HL-60/S4 treated with retinoic acid at 250 ng/mL for 4 days and 3 days (cell line): Measurements from ENCODE around the gene PALLD.

Source experiments
- in situ Hi-C: fragments of 300-500 bp; cut with MboI; formaldehyde crosslinking; loops from 2 replicates; pipeline ENCODE4 v1.7.0; 2022; ENCODE audit warnings: low sequenced_read_pairs

The PALLD gene

DNA sequence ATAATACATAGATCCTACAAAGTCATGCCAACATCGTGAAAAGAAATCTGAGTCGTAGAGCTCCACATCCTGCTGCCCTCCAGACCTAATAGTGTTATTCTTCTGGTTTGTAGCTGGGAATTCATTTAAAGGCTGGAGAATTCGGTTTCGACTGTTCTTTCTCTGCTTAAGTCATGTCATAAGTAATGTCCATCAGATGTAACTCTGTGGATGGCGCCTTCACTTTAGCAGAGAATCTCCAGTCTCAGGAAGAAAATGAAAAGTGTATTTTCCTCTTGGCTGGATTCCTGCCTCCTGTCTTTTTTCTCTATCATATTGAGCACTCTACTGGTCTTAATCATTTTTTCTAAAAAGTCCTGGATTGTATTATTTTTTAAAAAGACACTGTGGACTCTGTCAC, 117.0 kb downstream of the PALLD start:
- in situ Hi-C loops, result no loop called here

DNA sequence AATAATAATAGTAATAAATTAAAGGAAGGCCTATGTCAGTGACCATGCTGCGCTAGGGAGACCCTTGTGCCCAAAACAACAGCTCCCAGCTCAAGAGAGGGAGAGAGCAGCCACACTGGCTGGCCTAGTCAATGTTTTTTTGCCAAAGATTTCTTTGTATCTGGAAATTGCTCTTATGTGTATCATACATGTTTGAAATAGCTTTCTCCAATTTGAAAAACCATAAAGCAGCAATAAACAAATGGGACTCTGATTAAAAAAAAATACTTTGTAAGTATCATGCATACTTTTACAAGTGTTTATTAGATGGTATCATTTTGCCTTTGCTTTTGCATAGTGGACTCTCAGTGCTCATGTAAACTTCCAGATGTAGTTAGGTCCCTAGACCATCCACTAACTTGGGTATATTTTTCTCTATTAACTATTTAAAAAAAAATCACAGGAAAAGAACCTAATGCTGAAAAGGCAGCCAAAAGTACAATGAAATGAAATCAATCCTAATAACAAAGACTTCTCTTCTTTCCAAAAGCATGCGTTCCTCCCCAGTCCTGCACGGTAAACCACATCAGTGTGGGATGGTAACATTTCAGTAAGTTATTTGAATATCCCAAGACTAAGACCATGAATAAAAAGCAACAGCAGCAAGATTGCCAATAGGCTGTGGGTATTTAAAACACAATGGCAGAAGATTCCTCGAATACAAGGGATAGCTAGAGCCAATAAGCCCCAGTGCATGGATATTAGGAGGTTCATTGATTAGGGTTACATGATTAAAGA, 117.6 kb downstream of the PALLD start:
- in situ Hi-C loops, result no loop called here

DNA sequence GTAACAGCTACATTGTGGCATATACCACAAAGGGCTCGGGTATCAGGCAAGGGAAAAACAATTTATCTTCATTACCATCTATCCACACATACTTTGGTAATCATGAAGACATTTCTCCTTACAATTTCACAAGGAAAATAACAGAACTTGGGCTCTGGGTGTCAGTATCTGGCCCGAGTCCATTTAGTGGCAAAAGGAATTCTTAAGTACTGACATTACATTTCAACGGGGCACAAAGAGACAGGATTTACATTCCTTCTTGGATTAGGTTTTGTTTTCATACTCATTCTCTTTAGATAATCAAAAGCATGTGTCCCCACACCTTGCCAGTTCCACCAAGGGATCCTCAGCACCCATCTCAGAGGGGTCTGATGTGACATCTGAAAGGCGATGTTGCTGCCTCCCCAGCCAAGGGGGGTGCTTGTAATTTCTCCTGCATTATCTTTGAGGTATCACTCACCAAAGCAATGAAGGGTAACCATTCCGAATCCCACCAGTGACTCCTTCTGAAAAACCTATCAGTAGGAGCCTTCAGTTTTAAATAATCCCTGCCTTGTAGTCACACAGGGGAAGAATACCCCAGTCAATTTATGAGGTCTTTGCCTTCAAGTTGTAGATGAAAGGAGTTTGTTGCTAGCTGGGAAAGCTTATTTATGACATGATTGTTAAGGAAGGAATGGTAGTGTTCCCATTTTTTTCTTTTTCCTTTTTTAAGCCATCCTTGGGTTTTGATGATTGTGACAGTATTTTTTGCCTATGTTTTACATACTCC, 118.6 kb downstream of the PALLD start:
- in situ Hi-C loops, result no loop called here

DNA sequence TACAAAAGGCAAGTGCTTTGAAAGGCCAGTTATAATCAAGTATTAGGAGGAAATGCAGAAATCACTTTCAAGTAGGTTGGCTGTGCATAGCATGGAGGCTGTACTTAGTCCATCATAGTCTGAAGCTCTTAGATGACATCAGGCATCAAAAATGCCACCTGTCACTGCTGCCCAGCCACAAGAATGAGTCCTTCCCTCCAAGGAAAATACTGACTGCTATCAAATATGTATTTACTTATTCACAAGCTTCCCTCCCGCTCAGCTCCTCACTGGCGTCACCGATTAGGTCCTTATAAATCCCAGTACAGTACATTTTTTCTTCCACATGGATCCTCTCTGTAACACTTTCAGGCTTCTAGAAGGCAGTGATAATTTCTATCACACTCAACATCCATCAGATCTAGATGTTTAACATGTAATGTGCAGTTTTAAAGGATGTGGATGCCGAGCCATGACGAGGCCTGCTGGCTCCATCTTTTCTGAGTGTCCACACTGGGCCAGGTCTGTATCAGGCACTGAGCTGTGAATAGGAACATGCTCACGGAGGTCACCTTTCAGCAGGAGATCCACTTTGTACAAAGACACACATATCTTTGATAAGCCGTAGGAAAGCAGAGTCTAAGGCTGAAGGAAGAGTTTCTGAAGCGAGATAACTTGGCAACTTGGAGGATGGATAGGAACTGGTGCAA, 121.9 kb downstream of the PALLD start:
- in situ Hi-C loops, result no loop called here

DNA sequence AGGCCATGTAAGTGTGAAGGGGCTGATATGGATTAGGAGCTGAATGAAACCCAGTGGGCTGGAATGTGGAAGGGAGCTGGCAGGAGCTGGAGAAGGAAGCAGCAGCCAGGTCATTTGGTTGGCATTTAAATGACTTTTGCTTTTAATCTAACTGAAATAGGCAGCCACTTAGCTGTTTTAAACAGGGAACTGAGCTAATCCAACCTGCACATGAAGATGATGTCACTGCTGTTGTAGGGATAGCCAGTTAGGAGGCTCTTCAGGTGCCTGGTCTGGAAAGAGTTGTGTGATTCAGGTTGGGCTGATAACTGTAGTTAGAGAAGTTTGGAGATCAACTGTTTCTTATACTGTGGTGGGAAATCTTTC, 122.4 kb downstream of the PALLD start:
- in situ Hi-C loops, result no loop called here

DNA sequence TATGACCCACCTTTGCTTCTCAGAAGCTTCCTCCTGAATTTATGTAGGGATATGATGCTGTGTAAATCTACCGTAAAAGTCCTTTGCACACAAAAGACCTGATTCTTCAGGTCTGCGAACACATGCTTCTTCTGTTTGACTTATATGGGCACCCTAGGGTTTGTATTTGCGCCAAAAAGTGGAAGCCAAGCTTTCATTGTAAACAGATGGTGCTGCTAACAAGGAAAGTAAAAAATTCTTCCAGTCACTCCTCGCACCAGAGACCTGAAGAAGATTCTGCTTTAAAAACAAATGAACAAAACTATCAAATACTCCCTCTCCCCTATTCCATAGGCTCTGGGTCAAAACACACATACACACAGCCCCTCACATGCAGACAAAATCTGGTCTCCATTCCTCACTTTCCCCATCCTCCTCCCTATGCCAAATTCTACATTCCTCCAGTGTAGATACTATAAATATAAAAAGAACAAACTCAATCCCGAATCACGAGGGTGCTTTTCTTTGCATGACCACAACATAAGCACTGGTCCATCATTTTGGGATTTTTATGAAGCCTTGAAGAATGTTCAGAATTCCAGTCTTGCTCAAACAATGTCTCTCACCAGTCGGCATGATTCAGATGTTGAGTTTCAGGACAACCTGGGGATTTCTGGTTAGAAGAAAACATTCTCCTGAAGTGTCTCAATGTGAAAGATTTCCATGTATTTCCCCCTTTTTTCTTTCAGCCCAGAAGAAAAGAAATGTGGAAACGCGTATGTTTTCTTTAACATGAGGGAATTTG, 125.1 kb downstream of the PALLD start:
- in situ Hi-C loops, result no loop called here

DNA sequence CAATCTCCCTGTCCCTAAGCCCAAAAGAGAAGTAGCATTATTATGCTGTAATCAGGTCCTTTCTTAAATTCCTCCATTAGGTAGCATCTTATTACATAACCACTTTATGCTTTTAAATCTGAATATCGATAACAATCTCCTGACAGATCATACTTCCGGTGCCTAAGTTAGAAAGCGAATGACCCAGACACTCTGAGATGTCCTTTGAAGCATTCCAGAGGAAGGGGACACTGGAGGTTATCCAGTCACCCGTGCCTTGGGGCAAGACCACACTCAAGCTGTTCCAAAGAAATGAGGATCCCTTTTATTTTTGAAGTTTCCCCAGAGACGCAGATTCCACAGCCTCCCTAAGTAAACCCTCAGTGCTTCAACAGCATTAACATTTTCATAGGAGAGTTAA, 125.7 kb downstream of the PALLD start:
- in situ Hi-C loops, result no loop called here

DNA sequence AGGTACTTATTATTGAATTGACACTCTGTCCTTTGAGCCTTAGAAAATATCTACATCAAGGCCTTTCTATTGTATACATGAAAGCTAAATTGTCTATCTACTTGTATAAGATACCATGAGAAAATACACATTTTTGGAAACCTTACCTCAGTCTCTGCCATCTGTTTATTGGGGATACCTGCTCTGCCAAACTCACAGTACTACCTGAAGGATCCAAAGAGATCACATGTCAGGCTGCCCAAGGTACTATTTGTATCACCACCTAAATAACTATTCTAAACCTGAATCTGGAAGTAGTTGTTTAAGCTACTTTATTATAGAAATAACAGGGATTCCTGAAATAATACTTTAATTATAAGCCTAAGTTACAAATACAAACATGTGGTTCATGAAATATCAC, 126.2 kb downstream of the PALLD start:
- in situ Hi-C loops, result no loop called here

DNA sequence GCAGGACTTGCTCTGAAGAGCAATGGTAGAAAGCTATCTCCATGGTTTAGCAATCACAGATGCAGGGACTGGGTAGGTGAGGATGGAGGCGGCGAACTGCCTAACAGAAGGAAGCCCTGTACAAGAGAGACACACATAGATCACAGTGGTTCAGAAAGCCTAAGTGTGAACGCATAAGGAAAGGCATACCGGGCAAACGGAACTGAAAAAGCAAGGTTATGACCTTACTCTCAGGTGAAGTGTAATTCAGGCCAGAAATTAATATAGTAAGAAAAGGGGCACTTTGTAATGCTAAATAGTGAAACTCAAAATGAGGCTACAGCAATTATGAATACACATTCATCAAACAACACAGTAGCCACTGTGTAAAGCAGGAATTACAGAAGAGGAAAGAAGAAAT, 126.6 kb downstream of the PALLD start:
- in situ Hi-C loops, result no loop called here

DNA sequence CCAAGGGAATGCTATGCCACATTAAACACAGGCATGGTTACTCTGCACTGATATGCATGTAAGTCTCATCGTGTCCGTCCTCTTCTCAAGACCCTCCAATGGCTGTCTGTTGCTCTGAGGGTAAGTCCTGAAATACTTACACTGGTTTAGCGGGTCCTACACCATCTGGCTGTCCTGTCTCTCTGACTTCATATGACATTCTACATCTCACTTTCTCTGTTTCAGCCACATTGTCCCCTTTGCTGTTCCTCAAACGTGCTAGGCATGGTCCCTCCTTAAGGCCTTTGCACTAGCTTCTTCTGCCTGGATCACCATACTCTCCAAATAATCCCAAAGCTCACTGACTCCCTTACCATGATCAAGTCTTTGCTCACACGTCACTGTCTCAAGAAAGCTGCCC, 131.4 kb downstream of the PALLD start:
- in situ Hi-C loops, result no loop called here

DNA sequence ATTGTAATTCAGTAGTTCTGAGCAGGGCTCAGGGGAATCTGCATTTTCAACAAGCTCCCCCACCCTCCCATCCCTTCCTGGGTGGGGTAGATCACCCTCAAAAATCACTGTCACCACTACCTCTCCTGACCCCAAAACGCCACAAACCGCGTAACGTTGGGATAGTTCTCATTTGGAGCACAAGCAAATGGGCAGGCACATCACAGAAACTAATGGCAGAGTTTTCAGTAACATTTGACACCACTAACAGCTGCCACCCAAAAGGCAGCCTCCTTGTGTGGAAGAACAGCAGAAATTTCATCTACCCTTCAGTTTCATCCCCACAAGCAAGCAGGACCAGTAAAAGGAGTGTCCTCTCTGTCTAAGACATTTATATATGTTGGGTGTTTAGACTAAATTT, 132.7 kb downstream of the PALLD start:
- in situ Hi-C loops, result no loop called here

DNA sequence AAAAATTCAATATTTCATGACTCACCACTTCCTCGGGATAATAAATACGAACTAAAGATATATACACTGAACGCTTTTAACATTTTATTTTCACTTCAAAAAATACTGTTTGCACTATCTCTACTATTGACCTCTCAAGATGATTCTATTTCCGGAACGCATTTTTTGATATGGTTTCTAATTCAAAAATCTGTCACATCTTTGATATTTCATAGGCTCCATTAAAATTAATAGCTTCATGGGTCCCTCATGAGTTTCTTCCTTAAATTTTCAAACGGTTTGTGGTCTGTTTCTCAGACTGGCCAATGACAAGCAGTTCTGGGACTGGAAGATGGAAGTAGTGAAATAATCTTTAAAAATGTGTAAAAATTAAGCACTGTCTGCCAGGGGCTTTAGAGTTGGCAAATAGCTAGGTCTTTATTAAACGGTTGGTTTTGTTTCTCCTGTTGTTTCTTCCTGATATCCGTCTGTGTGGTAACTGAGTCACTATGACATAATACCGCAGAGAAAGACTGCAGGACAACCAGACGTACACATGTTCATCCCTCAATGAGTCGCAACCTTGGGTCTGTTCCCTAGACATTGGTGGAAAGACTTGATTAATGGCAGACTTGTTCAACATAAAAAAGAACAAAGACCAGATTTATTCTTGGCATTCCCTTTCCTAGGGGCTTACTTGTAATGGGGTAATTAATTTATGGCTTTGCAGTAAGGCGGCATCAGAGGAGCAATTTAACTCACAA, 133.8 kb downstream of the PALLD start:
- in situ Hi-C loops, result no loop called here

DNA sequence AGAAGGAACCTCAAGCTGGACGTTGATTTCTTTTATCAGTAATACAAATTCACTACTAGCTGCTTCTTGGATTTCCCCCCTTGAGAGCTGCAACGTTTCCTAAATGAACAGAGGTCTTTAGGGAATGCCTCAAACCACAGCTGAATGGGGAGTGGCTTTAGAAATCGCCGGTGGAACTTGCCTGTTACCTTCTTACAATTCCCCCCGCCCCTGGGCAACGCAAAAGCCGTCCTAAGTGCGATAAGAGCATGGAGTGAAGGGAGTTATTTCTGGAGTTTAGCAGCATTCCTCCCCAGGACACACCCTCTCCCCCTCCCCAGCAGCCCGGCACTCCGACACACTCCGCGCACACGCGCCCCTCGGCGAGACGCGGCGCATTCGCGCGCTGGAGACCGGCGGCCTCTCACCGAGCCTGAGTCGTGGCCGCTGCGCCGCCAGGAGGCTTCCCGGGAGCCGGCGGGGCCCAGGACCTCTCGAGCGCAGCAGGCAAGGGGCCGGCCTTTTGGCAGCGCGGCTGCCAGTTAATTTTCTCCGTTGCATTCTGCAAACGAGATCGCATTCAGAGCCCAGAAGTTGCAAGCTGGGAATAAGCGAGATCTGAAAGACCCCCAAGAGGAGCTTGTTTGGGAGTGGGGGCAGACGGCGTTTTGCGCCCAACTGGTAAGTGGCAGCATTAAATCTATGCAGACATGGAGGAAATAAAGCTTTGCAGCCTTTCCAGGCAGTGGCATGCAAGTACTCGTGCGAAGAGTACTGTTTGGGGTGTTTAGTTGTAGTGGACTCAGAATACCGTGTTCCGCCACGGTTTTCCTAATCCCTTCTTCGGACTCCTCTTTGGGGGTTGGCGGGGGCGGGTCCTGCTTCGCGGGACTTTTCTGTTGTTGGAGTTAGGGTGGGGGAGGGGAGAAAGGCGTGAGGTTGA, 134.7 kb downstream of the PALLD start:
- in situ Hi-C loops, result no loop called here

DNA sequence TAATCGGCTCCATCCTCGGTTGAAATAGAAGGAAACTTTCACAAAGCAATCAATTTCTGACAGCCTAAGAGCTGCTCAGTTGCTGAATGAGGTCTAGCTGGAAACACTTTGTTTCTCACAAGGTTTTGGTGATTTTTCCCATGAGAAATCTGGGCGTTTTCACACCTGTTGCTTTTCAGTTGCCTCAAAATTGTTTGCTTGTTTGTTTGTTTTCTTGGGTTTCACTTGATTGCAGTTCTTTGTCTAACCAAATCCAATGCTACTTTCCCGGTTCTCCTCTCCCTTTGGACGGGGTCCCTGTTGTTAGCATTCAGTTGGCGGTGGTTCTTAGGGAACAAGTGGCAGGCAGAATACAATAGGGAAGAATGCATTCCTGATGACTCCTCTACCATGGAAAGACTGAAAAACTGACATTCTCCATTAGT, 135.5 kb downstream of the PALLD start:
- in situ Hi-C loops, result no loop called here

DNA sequence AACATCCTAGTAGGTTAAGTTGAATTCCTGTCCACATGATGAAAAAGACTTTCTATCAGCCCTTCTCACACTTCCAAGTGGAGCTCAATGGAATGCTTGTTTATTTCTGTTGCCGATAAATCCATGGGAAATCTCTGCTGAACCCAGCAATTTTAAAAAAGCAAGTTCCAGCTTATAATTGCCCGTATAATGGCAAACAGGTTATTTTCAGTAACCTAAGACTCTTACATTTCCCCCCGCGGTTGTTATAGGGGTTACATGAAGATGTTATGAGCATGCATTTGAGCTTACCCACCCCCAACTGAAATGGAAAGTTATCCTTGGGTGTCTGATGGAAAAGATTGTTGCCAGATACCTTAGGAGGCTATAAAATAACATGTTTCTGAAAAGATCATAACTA, 136.2 kb downstream of the PALLD start:
- in situ Hi-C loops, result no loop called here

DNA sequence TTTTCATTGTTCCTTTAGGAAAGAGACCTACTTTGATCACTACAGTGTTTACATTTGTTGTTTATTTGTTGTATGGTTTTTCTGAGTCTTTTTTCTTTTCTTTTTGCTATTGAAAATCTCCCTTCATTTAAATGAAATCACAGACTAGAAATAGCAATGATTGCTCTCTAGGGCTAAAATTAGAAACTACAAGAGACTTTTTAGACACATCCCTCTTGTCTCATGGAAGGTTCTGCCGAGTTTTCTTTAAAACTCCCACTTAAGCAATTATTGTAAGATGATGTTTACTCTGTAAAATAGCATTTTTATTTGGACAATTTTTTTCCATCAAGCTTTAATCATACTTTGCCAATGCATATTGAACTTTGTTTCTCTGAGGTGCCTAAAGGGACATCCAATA, 136.6 kb downstream of the PALLD start:
- in situ Hi-C loops, result no loop called here

DNA sequence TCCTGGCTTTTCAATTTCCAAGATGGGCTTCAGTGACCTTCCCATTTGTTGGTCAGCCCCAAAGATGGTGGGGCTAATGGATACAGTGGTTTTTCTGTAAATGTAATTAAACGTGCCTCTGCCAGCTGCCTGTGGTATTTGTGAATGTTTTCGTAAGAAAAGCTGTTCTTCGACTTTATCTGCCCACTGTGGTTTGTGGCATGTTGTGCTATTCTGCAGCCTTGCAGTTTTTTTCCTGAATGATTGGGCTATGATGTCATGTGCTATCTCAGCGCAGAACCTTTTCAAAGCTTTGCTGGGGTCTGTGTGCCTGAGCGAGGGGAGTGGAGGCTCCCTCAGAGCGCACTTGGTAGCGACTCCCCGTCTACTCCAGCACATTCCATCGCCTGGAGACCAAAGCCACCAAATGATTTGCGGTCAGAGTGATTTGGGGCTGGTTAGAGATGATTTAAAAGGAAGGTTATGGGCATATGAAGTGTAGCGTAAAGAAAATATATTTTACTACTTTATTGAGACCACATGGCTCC, 137.5 kb downstream of the PALLD start:
- in situ Hi-C loops, result no loop called here

DNA sequence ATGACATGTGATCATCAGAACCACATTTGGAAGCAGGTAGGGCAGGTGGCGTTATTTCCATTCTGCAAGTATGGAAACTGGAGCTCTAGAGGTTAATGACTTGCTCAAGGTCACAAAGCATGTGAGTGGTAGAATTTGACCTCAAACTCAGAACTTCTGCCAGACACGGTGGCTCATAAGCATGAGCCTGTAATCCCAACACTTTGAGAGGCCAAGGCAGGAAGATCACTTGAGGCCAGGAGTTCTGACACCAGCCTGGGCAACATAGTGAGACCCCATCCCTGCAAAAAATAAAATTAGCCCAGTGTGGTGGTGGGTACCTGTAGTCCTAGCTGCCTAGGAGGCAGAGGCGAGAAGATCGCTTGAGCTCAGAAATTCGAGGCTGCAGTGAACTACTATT, 139.2 kb downstream of the PALLD start:
- in situ Hi-C loops, result no loop called here

DNA sequence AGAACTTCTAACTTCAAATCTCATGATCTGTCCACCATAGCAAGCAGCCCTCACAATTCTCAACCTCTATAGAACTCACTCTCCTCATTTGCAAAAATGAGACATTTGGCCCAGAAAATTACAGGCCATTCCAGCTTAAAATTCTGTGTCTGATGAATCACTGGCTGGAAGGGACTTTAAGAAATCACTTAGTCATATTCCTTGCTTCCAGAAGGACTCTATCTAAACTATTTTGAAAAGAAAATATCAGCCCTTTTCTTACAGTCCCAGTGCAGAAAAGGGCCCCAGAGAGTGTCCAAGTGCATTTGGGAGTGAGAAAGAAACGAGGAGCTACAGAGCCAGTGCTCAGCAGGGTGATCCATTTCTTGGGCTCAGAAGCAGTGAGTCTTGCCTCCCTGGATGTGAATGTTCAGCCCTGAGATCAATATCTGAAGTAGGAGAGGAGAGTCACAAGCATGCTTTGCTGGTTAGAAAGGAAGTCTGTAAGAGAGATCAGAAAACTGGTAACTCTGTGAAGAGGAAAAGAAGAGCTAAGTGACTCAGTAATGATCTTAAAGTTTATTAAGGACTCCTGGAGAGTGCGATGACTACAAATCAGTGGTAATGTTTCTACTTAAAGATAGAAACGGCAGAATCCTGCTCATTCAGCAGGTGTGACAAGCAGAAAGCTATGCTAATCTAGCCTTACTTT, 139.8 kb downstream of the PALLD start:
- in situ Hi-C loops, result no loop called here
